ENCODE measurements around the gene CDX1. TPM values are rescaled to one million over a fixed set of nuclear protein-coding genes. Genes with fewer than 3 reads are reported as not detected.

The CDX1 gene
- total RNA-seq, result not detected in 2 replicates

GRCh38 chr5:150166650-150167511 is at the start of gene CDX1:
CDX1 (plus strand) TSS chr5:150166778; CDS start chr5:150166877, 99 bp downstream.

DNA sequence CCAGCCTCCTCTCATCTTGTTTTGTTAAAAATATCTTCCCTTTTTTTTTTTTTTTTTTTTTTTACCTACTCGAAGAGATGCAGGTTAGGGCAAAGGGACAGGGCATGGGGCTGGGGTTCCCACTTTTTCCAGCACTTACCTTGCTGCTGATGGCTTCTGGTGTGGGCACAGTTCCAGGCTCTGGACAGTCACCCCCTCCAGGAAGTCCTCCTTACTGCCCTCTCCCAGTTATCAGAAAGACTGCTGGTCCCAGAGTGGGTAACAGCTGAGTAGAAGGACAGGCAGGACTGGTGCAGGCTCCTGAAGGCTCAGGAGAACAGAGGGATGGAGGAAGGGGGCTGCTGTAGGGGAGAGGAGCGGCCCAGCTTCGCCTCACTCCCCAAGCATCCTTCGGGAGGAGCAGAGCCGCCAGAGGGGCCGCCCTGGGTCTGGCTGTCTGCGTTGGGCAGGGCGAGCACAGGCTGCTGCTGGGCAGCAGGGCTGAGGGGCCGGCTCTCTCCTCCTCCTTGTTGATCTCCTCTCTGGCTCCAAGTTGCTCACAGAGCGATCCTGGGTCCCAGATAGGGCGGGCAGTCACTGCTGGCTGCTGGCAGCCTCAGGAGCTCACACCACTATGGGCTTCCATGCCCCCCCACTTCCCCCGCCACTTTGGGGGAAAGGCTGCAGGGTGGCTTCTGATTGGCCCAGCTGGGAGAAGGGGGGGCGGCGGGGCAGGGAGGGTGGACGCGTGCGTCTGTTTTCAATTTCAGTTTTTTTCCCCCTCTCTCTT is 11.1 kb upstream of the CDX1 start, which contains the start of gene PDGFRB:
TSS of gene PDGFRB (minus strand) at position 588 of the 769 bp plus-strand sequence. CDS start 18,798 bp downstream, outside the sequence.

DNA sequence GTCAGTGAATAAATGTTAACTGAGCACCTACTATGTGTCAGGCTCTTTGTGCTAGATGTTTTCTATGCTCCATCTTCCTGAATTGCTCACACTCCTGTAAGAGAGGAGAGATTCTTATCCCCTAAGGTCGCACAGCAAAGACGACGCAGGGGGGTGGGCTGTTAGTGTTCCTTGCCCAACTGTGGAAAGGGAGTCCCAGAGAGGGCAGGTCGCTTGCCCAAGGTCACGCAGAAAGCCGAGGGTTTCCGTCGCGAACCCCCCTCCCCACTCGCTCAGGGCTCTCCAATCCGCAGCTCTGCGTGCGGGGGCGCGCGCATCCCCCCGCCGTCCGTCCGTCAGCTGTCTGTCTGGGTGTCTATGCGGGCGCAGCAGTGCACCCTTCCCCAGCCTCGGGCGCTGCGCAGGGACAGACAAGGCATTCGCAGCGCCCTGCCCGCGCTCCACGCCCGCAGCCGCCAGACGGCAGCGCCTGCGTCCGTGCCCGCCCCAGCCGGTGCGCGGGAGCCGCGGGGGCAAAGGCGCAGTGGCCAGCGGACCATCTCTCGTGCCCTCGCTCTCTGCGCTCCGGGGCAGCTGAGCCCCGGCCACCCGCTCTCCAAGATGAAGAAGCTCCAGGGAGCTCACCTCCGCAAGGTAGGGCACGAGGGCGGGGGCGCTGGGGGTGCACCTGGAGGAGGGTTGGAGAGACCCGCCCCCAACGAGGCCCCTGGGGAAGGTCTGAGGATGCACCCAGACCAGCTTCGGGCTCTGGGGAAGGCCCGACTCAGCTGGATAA is 23.3 kb downstream of the CDX1 start, which contains the start of gene SLC6A7:
TSS of gene SLC6A7 (plus strand) at position 335 of the 775 bp plus-strand sequence. CDS start at position 601, 266 bp downstream.

Other genes with a start within 250 kb of the CDX1 start
- not detected in 2 replicates for gene PDE6A, start 222.0 kb upstream of the CDX1 start, total RNA-seq
- gene SLC26A2, start 206.0 kb upstream of the CDX1 start, total RNA-seq, result 22.0 and 22.6 TPM in 2 replicates
- 6.6 and 7.7 TPM in 2 replicates for gene TIGD6, start 166.1 kb upstream of the CDX1 start, total RNA-seq
- gene HMGXB3, start 166.0 kb upstream of the CDX1 start, total RNA-seq, result 41.9 and 63.9 TPM in 2 replicates
- 0.28 and 0.89 TPM in 2 replicates for gene CSF1R, start 80.2 kb upstream of the CDX1 start, total RNA-seq
- 69.6 and 88.5 TPM in 2 replicates for gene PDGFRB, start 10.9 kb upstream of the CDX1 start, total RNA-seq
- not detected in 2 replicates for gene SLC6A7, start 23.3 kb downstream of the CDX1 start, total RNA-seq
- gene CAMK2A, start 123.0 kb downstream of the CDX1 start, total RNA-seq, result 1.6 and 3.3 TPM in 2 replicates
- gene ARSI, start 136.1 kb downstream of the CDX1 start, total RNA-seq, result 60.5 and 118 TPM in 2 replicates
- 14.6 and 35.4 TPM in 2 replicates for gene TCOF1, start 190.9 kb downstream of the CDX1 start, total RNA-seq
- 0.89 and 1.1 TPM in 2 replicates for gene CD74, start 246.1 kb downstream of the CDX1 start, total RNA-seq